ENCODE data around the gene L1TD1.
"Not testable (repeated sequence)": the region's sequence is repeated elsewhere in the genome, so short reads cannot be mapped to it uniquely, and the experiment has no call there.

Gene L1TD1

DNA sequence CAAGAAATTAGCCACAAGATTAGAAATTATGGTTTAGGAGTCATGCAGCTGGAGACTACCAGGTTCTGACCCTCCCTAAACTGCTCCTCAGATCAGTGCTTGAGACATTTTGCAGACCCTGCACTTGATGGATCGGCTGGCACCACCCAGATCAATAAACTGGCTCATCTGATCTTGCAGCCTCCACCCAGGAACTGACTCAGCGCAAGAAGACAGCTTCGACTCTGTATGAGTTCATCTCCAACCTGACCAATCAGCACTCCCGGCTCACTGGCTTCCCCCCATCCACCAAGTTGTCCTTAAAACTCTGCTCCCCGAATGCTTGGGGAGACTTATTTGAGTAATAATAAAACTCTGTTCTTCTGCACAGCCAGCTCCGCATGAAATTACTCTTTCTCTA lies 40.0 kb downstream of the L1TD1 start:
- no peak for DNase-seq (ENCODE audit: low read depth, low spot score)

DNA sequence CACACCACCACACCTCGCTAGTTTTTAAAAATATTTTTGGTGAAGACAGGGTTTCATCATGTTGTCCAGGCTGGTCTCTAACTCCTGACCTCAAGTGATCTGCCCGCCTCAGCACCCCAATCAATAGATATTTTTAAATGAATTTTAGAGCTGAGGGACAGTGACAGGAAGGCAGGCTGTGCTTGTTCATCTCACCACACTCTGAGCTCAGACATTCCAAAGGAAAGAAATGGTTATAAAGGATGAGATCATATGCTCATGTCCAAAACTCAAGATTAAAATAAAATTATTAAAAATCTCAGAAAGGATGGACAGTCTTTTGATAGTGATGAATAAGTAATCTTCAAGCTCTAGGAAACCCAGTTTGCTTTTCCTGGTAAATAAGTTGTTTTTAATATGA lies 40.9 kb downstream of the L1TD1 start:
- no peak for DNase-seq (ENCODE audit: low read depth, low spot score)

DNA sequence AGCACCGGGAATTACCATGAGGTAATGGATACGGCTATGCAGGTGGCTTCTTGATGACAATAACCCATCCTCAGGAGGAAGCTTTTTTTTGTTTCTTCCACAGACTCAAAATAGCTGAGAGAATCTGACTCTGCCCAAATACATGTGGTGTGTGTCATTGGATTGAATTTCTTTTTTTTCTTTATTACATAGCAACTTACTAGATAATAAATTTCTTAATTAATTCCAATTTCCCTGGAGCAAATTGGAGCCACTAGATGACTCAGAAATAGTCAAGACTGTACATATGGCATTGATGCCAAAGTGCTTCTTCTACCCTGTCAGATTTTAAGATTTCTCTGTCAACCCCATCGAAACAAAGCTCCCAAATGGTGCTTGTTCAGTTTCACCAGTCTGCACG lies 42.7 kb downstream of the L1TD1 start:
- no peak for DNase-seq (ENCODE audit: low read depth, low spot score)

DNA sequence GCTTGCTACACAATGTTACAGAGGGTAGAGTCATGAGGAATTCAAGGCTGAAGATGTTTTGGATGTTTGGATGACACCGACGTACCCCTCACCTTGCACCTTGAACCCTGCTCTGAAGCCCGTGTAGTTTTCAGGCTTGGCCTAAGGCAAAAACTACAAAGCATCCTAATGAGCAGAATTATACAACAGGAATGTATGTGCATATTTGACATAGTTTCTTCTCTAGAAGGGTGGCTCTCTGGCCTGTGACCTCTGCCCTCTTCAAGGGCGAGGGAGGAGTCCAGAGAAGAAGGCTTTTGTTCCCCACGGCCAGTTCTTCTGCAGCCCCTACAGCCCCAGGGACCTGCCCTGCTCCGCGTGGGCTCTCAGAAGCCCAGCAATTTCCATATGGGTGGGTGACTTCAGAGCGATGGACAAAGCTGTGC lies 43.3 kb downstream of the L1TD1 start:
- DNase-seq (ENCODE audit: low read depth, low spot score): no peak

DNA sequence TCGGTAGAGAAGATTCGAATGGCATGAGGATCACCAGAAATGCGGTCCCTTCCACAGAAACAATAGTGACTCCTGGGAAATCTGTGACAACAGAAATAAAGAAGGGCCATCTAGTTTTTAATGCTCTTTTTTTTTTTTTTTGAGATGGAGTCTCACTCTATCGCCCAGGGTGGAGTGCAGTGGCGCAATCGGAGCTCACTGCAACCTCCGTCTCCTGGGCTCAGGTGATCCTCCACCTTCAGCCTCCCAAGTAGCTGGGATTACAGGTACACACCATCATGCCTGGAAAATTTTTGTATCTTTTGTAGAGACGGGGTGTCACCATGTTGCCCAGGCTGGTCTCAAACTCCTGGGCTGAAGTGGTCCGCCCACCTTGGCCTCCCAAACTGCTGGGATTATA lies 43.9 kb downstream of the L1TD1 start:
- no peak for DNase-seq (ENCODE audit: low read depth, low spot score)

DNA sequence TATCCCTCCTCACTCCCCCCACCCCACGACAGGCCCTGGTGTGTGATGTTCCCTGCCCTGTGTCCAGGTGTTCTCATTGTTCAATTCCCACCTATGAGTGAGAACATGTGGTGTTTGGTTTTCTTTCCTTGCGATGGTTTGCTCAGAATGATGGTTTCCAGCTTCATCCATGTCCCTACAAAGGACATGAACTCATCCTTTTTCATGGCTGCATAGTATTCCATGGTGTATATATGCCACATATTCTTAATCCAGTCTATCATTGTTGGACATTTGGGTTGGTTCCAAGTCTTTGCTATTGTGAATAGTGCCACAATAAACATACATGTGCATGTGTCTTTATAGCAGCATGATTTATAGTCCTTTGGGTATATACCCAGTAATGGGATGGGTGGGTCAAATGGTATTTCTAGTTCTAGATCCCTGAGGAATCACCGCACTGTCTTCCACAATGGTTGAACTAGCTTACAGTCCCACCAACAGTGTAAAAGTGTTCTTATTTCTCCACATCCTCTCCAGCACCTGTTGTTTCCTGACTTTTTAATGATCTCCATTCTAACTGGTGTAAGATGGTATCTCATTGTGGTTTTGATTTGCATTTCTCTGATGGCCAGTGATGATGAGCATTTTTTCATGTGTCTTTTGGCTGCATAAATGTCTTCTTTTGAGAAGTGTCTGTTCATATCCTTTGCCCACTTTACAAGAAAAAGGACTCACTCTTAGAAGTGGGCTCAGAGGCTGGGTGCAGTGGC lies 45.2 kb downstream of the L1TD1 start:
- not testable (repeated sequence) for DNase-seq (ENCODE audit: low read depth, low spot score)

DNA sequence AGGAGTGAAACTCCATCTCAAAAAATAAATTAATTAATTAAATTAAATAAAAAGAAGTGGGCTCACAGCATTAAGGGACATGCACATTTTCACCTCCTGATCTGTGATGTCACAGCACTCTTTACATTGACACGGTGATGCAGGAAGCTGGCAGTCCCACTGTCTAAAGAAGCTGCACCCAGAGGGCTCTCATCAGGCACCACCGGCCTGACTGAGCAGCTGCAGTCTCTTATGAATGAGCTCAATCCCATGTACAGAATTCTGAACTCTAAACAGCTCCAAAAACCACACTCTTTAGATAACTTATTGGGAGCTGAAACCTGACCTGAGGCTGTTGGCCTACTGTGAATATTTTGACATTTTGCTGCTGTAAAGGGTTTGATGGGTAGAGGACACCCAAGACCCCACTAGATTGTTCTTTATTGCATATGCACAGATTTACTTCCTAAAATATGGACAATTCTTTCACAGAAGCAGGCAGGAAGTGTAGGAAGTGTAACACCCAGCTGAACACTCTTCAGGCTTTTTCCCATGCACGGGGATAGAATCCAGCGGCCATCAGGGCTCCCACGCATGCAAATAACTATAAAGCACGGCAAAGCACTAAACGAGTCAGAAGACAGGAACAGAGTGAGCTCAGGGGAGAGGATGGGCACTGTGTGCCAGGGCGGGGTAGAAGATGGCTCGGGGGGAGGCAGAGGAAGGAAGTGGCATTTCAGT lies 46.2 kb downstream of the L1TD1 start:
- DNase-seq (ENCODE audit: low read depth, low spot score): no peak

DNA sequence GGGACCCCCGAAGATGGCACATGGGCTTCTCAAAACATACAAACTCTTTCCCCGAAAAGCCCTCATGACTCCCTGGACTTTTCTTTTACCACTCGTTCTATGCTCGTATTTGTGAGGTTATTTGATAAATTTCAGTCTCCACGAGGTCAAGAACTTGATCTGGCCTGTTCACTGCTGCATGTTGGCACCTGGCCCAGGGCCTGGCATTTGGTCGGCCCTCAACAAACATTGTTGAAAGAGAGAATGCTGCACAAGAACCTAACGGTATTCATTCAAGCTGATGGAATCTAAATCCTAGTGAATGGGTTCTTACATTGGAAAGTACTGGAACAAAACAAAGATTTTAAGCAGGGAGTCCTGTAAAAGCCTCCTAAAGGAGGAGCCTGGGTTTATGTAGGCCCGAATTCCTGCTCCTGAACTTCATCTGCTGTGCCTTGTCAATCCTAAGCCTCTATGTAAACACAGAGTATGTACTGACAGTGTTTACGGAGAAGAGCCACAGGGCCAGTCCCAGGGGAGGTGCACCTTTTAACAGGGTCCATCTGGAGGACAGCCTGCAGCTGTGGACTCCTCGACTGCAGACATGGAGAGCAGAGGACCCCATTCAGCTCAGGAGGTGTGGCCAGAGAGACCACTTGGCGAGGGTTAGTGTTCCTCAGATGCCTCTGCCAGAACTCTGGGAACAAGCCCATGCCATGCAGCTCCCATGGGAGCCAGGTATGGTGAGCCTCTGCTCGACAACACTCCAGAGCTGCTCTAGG lies 46.9 kb downstream of the L1TD1 start:
- no peak for DNase-seq (ENCODE audit: low read depth, low spot score)

DNA sequence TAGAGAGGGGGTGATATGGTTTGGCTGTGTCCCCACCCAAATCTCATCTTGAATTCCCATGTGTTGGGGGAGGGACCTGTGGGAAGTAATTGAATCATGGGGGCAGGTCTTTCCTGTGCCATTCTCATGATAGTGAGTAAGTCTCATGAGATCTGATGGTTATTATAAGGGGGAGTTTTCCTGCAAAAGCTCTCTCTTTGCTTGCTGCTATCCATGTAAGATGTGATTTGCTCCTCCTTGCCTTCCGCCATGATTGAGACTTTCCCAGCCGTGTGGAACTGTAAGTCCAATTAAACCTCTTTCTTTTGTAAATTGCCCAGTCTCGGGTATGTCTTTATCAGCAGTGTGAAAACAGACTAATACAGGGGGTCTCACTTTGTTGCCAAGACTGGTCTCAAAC lies 49.7 kb downstream of the L1TD1 start:
- not testable (repeated sequence) for DNase-seq (ENCODE audit: low read depth, low spot score)

DNA sequence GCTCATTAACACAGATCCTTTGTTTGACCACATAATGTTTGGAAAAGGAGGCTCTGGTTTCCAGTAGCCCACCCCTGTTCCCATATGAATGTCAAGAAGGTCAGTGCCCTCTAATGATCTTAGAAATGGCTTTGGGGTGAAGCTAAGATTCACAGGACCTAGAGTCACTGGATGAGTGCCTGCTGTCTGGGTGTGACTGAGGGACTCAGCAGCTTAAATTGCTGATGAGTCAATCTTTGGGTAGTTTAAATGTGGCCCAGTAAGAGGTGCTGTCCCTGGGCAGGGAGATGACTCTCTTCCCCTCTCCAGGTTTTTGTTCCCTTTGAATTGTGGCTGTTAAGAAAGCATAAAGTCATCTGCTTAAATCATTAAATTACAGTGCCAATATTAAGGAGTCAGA lies 50.6 kb downstream of the L1TD1 start:
- DNase-seq (ENCODE audit: low read depth, low spot score): no peak

DNA sequence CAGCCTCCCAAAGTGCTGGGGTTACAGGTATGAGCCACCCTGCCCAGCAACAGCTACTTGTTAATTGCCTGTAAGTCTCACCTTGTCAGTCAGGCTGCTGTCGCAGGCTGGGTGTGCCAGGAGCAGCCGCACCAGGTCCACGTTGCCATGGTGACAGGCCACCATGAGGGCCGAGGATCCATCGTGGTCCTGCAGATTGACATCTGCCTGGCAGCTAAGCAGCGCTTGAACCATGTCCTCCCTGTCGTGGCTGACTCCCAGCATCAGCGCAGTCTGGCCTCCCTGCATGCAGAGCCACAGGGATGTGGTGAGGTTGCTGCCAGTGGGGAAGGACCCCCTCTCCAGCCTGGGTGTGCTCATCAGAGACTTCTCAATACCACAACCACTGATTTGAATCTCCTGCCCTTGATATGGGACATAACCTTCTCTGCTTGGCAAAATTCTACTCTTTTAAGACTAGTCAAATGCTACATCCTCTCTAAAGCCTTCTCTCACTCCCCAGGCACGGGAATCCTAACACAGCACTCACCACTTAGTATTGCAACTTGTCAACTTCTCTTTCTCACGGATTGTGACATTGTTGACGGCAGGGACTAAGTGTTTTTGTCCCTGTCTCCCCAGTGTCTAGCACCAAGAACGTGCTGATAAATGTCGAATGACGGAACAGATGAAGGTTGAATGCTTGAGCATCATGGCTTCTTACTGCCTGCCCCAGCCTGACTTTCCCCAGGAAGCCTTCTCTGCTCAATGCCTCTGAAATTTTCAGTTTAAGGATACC lies 52.9 kb downstream of the L1TD1 start:
- no peak for DNase-seq (ENCODE audit: low read depth, low spot score)

DNA sequence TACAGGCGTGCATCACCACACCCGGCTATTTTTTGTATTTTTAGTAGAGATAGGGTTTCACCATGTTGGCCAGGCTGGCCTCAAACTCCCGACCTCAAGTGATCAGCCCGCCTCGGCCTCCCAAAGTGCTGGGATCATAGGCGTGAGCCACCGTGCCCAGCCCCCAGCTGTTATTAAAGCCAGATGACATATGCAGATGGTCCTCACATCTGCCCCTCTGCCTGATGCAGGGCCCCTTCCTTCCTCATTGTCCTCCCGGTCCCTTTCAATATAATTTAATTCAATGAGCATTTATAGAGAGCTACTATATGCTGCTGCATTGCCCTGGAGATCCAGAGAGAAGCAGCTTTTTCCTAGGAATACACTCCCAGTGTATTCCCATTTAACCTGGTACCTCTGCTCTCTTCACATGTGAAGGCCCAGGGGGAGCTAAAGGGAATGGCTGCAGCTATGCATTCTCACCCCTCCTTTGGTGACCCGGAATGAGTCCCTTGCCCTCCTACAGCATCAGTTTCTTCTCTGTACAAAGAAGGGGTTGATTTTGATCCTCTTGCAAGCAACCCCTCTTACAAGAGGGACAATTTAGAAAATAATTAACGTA lies 55.6 kb downstream of the L1TD1 start:
- DNase-seq (ENCODE audit: low read depth, low spot score): no peak

DNA sequence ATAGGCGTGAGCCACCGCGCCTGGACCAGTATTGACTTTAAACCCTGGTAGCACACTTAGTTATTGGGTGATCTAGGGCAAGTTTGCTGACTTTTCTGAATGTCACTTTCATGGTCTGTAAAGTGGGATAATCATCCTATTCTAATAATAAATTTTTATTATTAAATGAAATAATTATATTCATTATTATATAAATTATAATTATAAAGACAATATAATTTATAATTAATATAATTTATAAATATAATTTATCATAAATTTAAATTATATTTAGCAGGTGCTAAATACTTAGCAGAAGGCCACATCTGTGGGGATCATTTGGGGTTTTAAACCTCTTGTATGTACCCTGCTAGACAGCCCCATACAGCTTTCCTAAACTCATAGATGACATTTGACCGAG lies 64.9 kb downstream of the L1TD1 start:
- no peak for DNase-seq (ENCODE audit: low read depth, low spot score)

DNA sequence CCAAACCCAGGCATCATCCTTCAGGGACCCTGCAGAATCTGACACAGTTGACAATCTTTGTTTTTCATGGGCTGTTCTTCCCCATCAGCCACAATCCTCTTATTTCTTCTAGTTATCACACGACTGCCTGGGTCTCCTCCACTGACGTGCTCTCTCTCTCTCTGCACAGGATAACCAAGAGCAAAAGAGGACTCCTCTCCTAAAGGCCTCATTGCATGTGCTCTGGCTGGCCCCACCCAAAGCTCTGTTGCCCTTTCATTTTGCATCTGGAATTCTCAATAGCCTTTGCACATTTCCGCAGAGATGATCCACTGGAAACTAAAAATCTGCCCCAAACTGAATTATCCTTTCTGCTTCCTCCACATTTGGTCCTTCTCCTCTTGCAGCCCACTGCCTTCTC lies 66.0 kb downstream of the L1TD1 start:
- DNase-seq (ENCODE audit: low read depth, low spot score): no peak

All from smooth muscle cell of the brain vasculature (primary cell).